ENCODE data around the gene ARID5B.

DNA sequence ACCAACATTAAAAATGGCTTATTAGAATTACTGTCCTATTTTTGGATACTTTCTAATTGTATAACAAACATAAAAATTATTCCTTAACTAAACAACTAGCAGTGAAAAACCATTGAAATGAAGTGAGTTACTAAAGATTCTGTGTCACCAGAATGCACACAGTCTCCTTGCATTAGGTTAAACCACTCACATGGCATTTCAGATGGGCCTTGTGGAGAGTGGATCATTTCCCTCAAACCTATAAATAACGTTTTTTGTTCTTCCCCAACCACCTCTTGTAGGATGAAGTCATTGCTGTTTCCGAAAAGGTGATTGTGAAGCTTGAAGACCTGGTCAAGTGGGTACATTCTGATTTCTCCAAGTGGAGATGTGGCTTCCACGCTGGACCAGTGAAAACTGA lies 38.4 kb downstream of the ARID5B start:
- TF ChIP-seq CTCF (IDR thresholded peaks at IDR 0.05) (no peak), ZFX (IDR thresholded peaks at IDR 0.05; ENCODE audit: borderline replicate concordance) (no peak)
